SK-N-SH treated with all-trans-retinoic acid at 6 μM for 48 hours (cell line): ENCODE data around the gene ACTN1.

Experiments
- ARNTL ChIP-seq: fragments of 450-650 bp; formaldehyde crosslinking; IDR thresholded peaks from 2 replicates; pipeline ENCODE4 v1.5.0; 2020; ENCODE audit warnings: low read depth, mild to moderate bottlenecking, moderate library complexity, borderline replicate concordance
- ESRRG ChIP-seq: fragments of 250-450 bp; sonication (Bioruptor Pico); IDR thresholded peaks from 2 replicates; pipeline ENCODE4 v1.6.1; 2021; ENCODE audit warnings: mild to moderate bottlenecking
- SNAI2 ChIP-seq: fragments of 250-450 bp; sonication (Bioruptor Pico); IDR thresholded peaks from 2 replicates; pipeline ENCODE4 v1.5.0; 2020; ENCODE audit warnings: mild to moderate bottlenecking, moderate library complexity
- TOX ChIP-seq: fragments of 250-450 bp; sonication (Bioruptor Pico); IDR thresholded peaks from 2 replicates; pipeline ENCODE4 v1.8.0; 2021; ENCODE audit warnings: mild to moderate bottlenecking, moderate library complexity, borderline replicate concordance
- ZFP3 ChIP-seq: fragments of 250-450 bp; sonication (Bioruptor Pico); IDR thresholded peaks from 2 replicates; pipeline ENCODE4 v1.5.0; 2020; ENCODE audit warnings: mild to moderate bottlenecking, moderate library complexity
- ZNF70 ChIP-seq: fragments of 450-650 bp; formaldehyde crosslinking; IDR thresholded peaks from 2 replicates; pipeline ENCODE4 v1.5.0; 2020; ENCODE audit warnings: mild to moderate bottlenecking, moderate library complexity

DNA sequence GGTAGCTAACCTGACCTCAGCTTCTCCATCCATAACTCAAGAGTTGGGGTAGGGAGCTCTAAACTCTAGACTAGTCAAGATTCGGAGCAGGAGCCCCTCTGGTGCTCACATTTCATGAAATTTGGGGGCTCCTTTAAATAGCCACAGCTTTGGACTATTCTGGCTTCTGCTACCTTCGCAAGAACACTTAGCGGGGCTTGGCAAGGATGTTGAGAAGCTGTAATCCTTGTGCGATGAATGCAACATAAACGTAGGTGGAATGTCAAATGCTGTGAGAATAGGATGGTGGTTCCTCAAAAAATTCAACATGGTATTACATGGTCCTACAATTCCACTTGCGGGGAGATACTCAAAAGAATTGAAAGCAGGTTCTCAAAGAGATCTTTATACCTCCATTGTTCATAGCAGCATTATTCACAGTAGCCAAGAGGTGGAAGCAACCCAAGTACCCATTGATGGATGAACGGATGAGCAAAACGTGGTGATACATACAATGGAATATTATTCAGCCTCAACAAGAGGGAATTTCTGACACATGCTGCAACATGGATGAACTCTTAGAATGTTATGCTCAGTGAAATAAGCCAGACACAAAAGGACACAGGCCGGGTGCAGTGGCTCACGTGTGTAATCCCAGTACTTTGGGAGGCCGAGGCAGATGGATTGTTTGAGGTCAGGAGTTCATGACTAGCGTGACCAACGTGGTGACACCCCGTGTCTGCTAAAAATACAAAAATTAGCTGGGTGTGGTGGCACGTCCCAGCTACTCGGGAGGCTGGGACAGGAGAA is 73.8 kb downstream of the ACTN1 start:
- no peak for TF ChIP-seq ZNF70 (CRISPR knock-in tag)
- TF ChIP-seq TOX (CRISPR knock-in tag), result no peak
- TF ChIP-seq ESRRG, result no peak
- no peak for TF ChIP-seq SNAI2 (CRISPR knock-in tag)
- TF ChIP-seq ARNTL, result no peak
- TF ChIP-seq ZFP3 (CRISPR knock-in tag), result no peak
